GM18858 (cell line): ENCODE data around the gene EXOSC9.

Experiments
- ATAC-seq: cut with Tn5 transposase; IDR thresholded peaks from one replicate; pipeline ENCODE4 v1.9.1; 2021; ENCODE audit not compliant: unreplicated experiment

The EXOSC9 gene

GRCh38 chr4:121788896-121789295 lies 12.2 kb upstream of the EXOSC9 start:
- peak; percentile 97 for ATAC-seq

DNA sequence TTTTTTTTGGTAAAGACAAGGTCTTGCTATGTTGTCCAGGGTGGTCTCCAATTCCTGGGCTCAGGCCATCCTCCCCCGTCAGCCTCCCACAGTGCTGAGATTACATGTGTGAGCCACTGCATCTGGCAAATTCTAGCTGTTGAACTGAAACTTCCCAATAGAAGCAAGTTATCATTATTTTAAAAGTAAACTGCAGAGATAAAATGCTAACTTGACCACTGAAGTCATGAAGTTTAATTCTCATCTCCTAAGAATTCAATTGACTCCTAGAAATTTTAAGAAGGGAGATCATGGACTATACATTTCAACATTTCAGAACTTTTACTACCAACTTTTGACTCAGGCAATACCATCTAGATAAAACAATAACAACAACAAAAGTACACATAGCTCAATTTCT lies 11.7 kb upstream of the EXOSC9 start:
- ATAC-seq: no peak

GRCh38 chr4:121789960-121790829 lies 10.9 kb upstream of the EXOSC9 start:
- ATAC-seq: no peak

- no peak for ATAC-seq
Observed at GRCh38 chr4:121790976-121791375, 10.1 kb upstream of the EXOSC9 start.

- no peak for ATAC-seq
Observed at GRCh38 chr4:121791481-121791880, 9.6 kb upstream of the EXOSC9 start.

- no peak for ATAC-seq
Observed at GRCh38 chr4:121792966-121793365, 8.2 kb upstream of the EXOSC9 start.

GRCh38 chr4:121794505-121795188 lies 6.5 kb upstream of the EXOSC9 start:
- no peak for ATAC-seq

GRCh38 chr4:121796283-121796682 lies 4.8 kb upstream of the EXOSC9 start:
- no peak for ATAC-seq

- ATAC-seq: no peak
Observed at GRCh38 chr4:121799208-121799823, 1.8 kb upstream of the EXOSC9 start.

GRCh38 chr4:121799867-121800501 lies 1.1 kb upstream of the EXOSC9 start:
- ATAC-seq: no peak

GRCh38 chr4:121800638-121800960 lies 524 bp upstream of the EXOSC9 start:
- peak; percentile 11 for ATAC-seq

DNA sequence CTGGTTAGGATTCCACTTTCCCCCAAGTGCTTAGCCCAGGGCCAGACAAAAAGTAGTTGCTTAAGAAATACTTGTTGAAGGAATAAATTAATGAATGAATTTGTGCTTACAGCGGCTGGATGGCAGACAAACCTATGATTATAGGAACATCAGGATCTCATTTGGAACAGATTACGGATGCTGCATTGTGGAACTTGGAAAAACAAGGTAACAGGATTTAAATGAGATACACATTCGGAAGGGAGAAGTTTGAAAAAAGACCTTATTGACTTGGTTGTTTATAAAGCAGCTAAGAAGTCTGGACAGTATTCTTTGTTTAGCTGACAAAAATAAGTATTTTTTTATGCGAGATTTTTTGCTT lies 572 bp downstream of the EXOSC9 start:
- ATAC-seq: no peak

DNA sequence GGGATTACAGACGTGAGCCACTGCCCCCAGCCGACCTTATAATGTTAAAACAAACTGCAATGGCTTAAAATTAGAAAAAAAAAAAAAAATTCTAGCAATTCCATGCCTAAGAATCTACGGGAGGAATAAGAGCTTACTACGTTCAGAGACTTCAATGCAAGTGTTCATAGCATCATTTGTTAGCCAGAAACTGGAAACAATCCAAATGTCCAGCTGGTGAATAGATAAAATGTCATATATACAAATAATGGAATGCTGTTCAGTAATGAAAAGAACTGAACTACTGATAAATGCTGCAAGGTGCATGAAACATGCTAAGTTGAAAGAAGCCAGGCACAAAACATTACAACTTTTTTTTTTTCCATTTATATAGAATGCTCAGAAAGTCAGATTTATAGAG lies 5.3 kb downstream of the EXOSC9 start:
- ATAC-seq: no peak

DNA sequence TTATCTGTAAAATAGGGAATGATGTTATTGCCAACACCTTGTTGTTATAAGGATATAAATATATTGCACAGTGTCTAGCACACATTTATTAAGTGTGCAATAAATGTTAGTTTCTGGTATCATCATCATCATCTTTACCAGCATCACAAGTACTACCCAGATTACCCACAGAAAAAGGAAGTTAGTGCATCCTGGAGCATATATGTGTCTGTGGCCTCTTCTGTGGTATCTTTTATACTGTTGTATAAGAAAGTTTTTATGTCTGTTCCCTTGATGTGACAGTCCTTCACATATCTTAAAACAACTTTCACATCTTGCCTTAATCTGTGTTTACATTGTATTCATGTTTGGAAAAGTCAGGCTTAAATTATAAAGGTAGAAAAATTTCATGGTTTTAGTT lies 10.0 kb downstream of the EXOSC9 start:
- ATAC-seq: no peak

GRCh38 chr4:121814756-121815155 lies 13.6 kb downstream of the EXOSC9 start:
- no peak for ATAC-seq

- no peak for ATAC-seq
Observed at GRCh38 chr4:121817006-121817405, 15.9 kb downstream of the EXOSC9 start.

GRCh38 chr4:121817701-121818100 lies 16.6 kb downstream of the EXOSC9 start:
- ATAC-seq: no peak

DNA sequence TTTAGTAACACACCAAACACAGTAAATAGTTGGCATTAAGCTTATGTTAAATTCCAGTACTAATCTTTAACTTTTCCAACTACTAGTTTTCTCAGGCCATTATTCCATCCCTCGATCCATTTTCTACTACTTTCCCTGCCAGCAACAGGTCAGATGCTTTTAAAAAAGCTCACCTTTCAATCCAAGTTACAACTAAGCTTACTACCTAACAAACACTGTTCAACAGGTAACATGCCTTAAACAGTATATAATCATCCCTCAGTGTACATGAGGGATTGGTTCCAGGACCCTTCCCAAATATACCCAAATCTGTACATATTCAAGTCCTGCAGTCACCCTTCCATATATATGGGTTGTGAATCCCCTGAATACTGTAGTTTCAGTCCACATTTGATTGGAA lies 17.1 kb downstream of the EXOSC9 start:
- no peak for ATAC-seq

GRCh38 chr4:121819216-121819965 lies 18.3 kb downstream of the EXOSC9 start:
- ATAC-seq: no peak

DNA sequence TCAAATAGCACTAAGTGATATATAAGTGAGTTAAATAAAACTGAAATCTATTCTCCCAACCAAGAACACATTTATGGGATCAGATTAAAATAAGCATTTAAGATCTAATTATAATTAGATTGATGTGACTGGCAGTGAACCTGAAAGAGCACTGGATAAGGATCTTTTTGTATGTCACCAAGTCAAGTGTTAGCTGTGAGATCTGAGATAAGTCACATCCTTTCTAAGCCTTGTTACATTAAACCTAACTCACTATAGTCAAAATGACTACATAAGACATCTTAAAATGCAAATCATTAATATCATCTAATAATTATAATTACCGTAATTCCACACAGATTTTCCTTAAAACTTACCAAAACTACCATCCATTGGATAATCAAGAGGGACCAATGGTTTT lies 20.9 kb downstream of the EXOSC9 start:
- no peak for ATAC-seq
